HCT116 (cell line): ENCODE results near the gene TTC1. TPM values are rescaled to one million over a fixed set of nuclear protein-coding genes. Genes with fewer than 3 reads are reported as not detected.

Experiments used
- ATAC-seq: fragments of 200-7000 bp; cut with Tn5 transposase; 2 replicates; pipeline ENCODE4 v1.9.1; 2020; ENCODE audit warnings: mild to moderate bottlenecking, moderate library complexity
- BruUV-seq: library from RNA; stranded (reverse); fragments of 400-500 nt; replicated peaks from 2 replicates; lab custom pipeline; 2021; lab: Mats Ljungman, UMichigan
- CTCF ChIA-PET: fragments of 300-600 bp; sonication (Branson Sonifier 250); formaldehyde crosslinking; loops from one replicate; lab custom pipeline; 2021; ENCODE audit warnings: antibody characterized with exemption; lab: Charles Lee
- POLR2A ChIA-PET: fragments of 300-600, 350-600 bp; sonication (Branson Sonifier 250); formaldehyde crosslinking; loops from one replicate; lab custom pipeline; 2021; ENCODE audit warnings: antibody characterized with exemption; lab: Charles Lee
- RAD21 ChIA-PET, 2 experiments: fragments of 300-600 bp; sonication (Branson Sonifier 250); formaldehyde crosslinking; loops; one replicate each; lab custom pipeline; 2023; ENCODE audit warnings: low total read pairs in 2 of 2; ENCODE audit not compliant: uncharacterized antibody in 2 of 2, unreplicated experiment in 2 of 2, low non-redundant PET in 1 of 2; lab: Charles Lee
- DNase-seq: peaks from one replicate; pipeline ENCODE4 v3.0.0-alpha.2; 2010; ENCODE audit warnings: low read depth, low spot score
- H2AFZ ChIP-seq: fragments of 200-600 bp; shearing (Covaris generic), sonication (generic); 2 replicates; pipeline ENCODE4 v1.6.1; 2017; ENCODE audit warnings: low read depth, mixed run types, mixed read lengths, antibody characterized with exemption, low read length; ENCODE audit not compliant: poor library complexity, severe bottlenecking
- H3K27ac ChIP-seq: 2 replicates; pipeline ENCODE4 v1.5.1; 2012; ENCODE audit warnings: low read depth, low read length
- H3K27me3 ChIP-seq: fragments of 200-600 bp; sonication (generic); 2 replicates; pipeline ENCODE4 v1.6.1; 2016; ENCODE audit warnings: mixed run types, low read length, mixed read lengths; ENCODE audit not compliant: insufficient read depth
- H3K36me3 ChIP-seq, 2 experiments: fragments of 200-500 bp in 1 of 2; fragments of 200-600 bp in 1 of 2; sonication (Bioruptor generic) in 1 of 2; sonication (generic) in 1 of 2; 2 replicates each; pipeline versions ENCODE4 v1.5.1 to v1.6.1; 2014 to 2016; ENCODE audit warnings: low read length in 2 of 2, inconsistent platforms in 1 of 2, mixed read lengths in 1 of 2, mixed run types in 1 of 2; ENCODE audit not compliant: insufficient read depth in 2 of 2, control insufficient read depth in 1 of 2
- H3K4me1 ChIP-seq, 2 experiments: fragments of 200-600 bp in 1 of 2; sonication (generic) in 1 of 2; 2 replicates each; pipeline versions ENCODE4 v1.5.1 to v1.6.1; 2012 to 2017; ENCODE audit warnings: low read length in 2 of 2, inconsistent platforms in 1 of 2, mild to moderate bottlenecking in 1 of 2, mixed read lengths in 1 of 2, mixed run types in 1 of 2, moderate library complexity in 1 of 2; ENCODE audit not compliant: insufficient read depth in 2 of 2, control insufficient read depth in 1 of 2
- H3K4me2 ChIP-seq: fragments of 200-600 bp; sonication (generic); 2 replicates; pipeline ENCODE4 v1.6.1; 2017; ENCODE audit warnings: mixed run types, low read length, mixed read lengths
- H3K4me3 ChIP-seq, 2 experiments: fragments of 200-600 bp in 1 of 2; sonication (generic) in 1 of 2; replicated peaks in 1 of 2; 2 replicates each; pipeline ENCODE4 v1.5.1; 2011 to 2016; ENCODE audit warnings: low read length in 2 of 2, control low read depth in 1 of 2, low read depth in 1 of 2, mild to moderate bottlenecking in 1 of 2, mixed read lengths in 1 of 2, mixed run types in 1 of 2
- H3K79me2 ChIP-seq: fragments of 200-600 bp; sonication (generic); 2 replicates; pipeline ENCODE4 v1.6.1; 2017; ENCODE audit warnings: mild to moderate bottlenecking, mixed run types, low read length, moderate library complexity, mixed read lengths; ENCODE audit not compliant: insufficient read depth
- H3K9ac ChIP-seq: fragments of 200-600 bp; sonication (generic); 2 replicates; pipeline ENCODE4 v1.6.1; 2016; ENCODE audit warnings: low read length, mixed read lengths
- H3K9me2 ChIP-seq: fragments of 200-600 bp; sonication (generic), shearing (Covaris generic); 2 replicates; pipeline ENCODE4 v1.6.1; 2017; ENCODE audit warnings: mixed run types, mild to moderate bottlenecking, moderate library complexity; ENCODE audit not compliant: insufficient read depth
- H3K9me3 ChIP-seq, 2 experiments: fragments of 200-500 bp in 1 of 2; fragments of 200-600 bp in 1 of 2; sonication (Bioruptor generic) in 1 of 2; sonication (generic) in 1 of 2; 2 replicates each; pipeline ENCODE4 v1.6.1; 2014 to 2017; ENCODE audit warnings: low read length in 2 of 2, mixed read lengths in 2 of 2, inconsistent platforms in 1 of 2, low read depth in 1 of 2, mild to moderate bottlenecking in 1 of 2, mixed run types in 1 of 2, moderate library complexity in 1 of 2; ENCODE audit not compliant: control insufficient read depth in 1 of 2, insufficient read depth in 1 of 2
- H4K20me1 ChIP-seq: fragments of 200-600 bp; sonication (generic), shearing (Covaris generic); 2 replicates; pipeline ENCODE4 v1.6.1; 2017; ENCODE audit warnings: mixed run types, mild to moderate bottlenecking, moderate library complexity; ENCODE audit not compliant: insufficient read depth
- ATF3 ChIP-seq: IDR thresholded peaks from 2 replicates; pipeline ENCODE4 v1.6.1; 2012
- ELF1 ChIP-seq: IDR thresholded peaks from 2 replicates; pipeline ENCODE4 v1.6.1; 2012; ENCODE audit warnings: low read depth, borderline replicate concordance
- EZH2 ChIP-seq: fragments of 200-600 bp; sonication (generic); IDR thresholded peaks from 2 replicates; pipeline ENCODE4 v1.6.1; 2017; ENCODE audit warnings: antibody characterized with exemption, mixed run types
- JUND ChIP-seq: IDR thresholded peaks from 2 replicates; pipeline ENCODE4 v1.6.1; 2012
- MAX ChIP-seq: IDR thresholded peaks from 2 replicates; pipeline ENCODE4 v1.6.1; 2012
- REST ChIP-seq: IDR thresholded peaks from 2 replicates; pipeline ENCODE4 v1.6.1; 2012; ENCODE audit warnings: low read depth
- SIN3A ChIP-seq: IDR thresholded peaks from 2 replicates; pipeline ENCODE4 v1.6.1; 2012; ENCODE audit warnings: low read depth
- SP1 ChIP-seq: IDR thresholded peaks from 2 replicates; pipeline ENCODE4 v1.6.1; 2012; ENCODE audit warnings: low read depth
- YY1 ChIP-seq: IDR thresholded peaks from 2 replicates; pipeline ENCODE4 v1.6.1; 2011; ENCODE audit warnings: low read length, low read depth, moderate library complexity, mild to moderate bottlenecking; ENCODE audit not compliant: insufficient replicate concordance; ENCODE audit errors: extremely low read depth
- ZFX ChIP-seq: fragments of 450-650 bp; IDR thresholded peaks from 2 replicates; pipeline ENCODE4 v1.6.1; 2017
- intact Hi-C: fragments of 100-400 bp; cut with micrococcal nuclease; formaldehyde crosslinking; loops from 2 replicates; pipeline ENCODE4 v1.10.0; 2022
- total RNA-seq: library from RNA; stranded (reverse); gene quantifications from one replicate; pipeline ENCODE4 v1.2.1, GENCODE V29; 2021; ENCODE audit not compliant: unreplicated experiment
- TF ChIP-seq, protein P1 (sequence below): IDR thresholded peaks from 2 replicates; pipeline ENCODE4 v1.6.1; 2011; ENCODE audit warnings: mild to moderate bottlenecking, low read length, moderate library complexity; ENCODE audit not compliant: insufficient replicate concordance; ENCODE audit errors: extremely low read depth

TTC1 gene
- total RNA-seq, 1 experiment from 2014 or later: 48.1 TPM

DNA sequence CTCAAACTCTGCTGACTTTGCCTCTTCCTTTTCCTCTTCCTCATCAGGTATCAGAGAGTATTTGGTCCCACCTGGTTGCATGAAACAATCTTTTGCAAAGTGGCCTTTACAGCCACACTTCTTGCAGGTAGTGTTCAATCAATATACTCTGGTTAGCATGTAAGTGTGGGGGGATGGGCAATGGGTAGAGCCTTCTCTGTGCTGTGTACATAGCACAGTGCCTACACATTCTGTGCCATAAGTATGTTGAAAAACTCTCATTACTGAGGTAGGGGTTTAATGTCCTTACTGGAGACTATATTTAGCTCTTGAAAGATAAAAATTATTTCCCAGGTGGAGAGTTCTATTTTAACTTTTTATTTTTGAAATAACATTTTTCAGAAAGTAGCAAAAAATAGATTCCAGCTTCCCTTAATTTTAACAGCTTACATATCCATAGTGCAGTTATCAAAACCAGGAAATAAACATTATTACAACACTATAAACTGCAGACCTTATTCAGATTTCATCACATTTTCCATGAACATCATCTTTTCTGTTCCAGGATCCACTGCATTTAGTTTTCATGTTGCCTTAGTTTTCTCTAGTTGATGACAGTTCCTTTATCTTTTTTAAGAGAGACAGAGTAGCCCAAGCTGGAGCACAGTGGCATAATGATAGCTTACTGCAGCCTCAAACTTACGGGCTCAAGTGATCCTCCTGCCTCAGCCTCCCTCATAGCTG is 15.1 kb downstream of the TTC1 start:
- Histone ChIP-seq H3K9ac (no peak overlapping the region), H3K27me3 (no peaks in the 10 kb centered on the region), H3K9me3 (no peaks in the 10 kb centered on the region), H3K4me2 (no peak overlapping the region), H3K27ac (no peak overlapping the region), H3K4me3 (no peak overlapping the region), H4K20me1 (no peaks in the 10 kb centered on the region), H3K9me2 (no peaks in the 10 kb centered on the region), H2AFZ (no peak overlapping the region), H3K79me2 (peaks cover 52% of the 10 kb centered on the region), H3K4me1 (no peaks in the 10 kb centered on the region), H3K36me3 (peaks cover 0 to 10% of the 10 kb centered on the region in 2 experiments; a peak in 1 of 4 replicates)
- ChIA-PET POLR2A (no interaction called here), RAD21 (no interaction called here), CTCF (interaction anchor here (0.7 to 1.3 kb wide), 2 partner anchors 367 to 582 kb away, joined by 3 read pairs; no protein-coding TSS in a partner anchor)
- no peak for DNase-seq
- TF ChIP-seq JUND (no peak), SIN3A (no peak), YY1 (no peak), SP1 (no peak), REST (no peak), ATF3 (no peak), MAX (no peak), ELF1 (no peak), ZFX (no peak), EZH2 (no peak)
- TF ChIP-seq, protein P1, sequence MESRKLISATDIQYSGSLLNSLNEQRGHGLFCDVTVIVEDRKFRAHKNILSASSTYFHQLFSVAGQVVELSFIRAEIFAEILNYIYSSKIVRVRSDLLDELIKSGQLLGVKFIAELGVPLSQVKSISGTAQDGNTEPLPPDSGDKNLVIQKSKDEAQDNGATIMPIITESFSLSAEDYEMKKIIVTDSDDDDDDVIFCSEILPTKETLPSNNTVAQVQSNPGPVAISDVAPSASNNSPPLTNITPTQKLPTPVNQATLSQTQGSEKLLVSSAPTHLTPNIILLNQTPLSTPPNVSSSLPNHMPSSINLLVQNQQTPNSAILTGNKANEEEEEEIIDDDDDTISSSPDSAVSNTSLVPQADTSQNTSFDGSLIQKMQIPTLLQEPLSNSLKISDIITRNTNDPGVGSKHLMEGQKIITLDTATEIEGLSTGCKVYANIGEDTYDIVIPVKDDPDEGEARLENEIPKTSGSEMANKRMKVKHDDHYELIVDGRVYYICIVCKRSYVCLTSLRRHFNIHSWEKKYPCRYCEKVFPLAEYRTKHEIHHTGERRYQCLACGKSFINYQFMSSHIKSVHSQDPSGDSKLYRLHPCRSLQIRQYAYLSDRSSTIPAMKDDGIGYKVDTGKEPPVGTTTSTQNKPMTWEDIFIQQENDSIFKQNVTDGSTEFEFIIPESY: no peak
- BruUV-seq: no TSS peak
- intact Hi-C loops: loop anchor here (2.0 to 5.0 kb wide), 3 partner anchors 133 to 321 kb away; no protein-coding TSS in a partner anchor
- ATAC-seq: no peak
